A673 (cell line): ENCODE measurements around the gene SNAPIN. TPM values are rescaled to one million over a fixed set of nuclear protein-coding genes. Genes with fewer than 3 reads are reported as not detected.

Experiments used
- BruUV-seq: library from RNA; stranded (reverse); fragments of 400-500 nt; replicated peaks from 2 replicates; lab custom pipeline; 2021; lab: Mats Ljungman, UMichigan
- CTCF ChIA-PET: fragments of 300-600 bp; sonication (Branson Sonifier 250); formaldehyde crosslinking; loops from one replicate; lab custom pipeline; 2022; ENCODE audit warnings: antibody characterized with exemption; lab: Charles Lee
- POLR2A ChIA-PET: fragments of 300-600 bp; sonication (Branson Sonifier 250); formaldehyde crosslinking; loops from one replicate; lab custom pipeline; 2022; ENCODE audit warnings: antibody characterized with exemption; ENCODE audit not compliant: low non-redundant PET; lab: Charles Lee
- DNase-seq: peaks from one replicate; pipeline ENCODE4 v3.0.0-alpha.2; 2015; ENCODE audit warnings: low spot score
- H3K27ac ChIP-seq: fragments of 200-600 bp; sonication (generic); 2 replicates; pipeline ENCODE4 v1.5.1; 2016; ENCODE audit warnings: mixed run types, low read depth, mild to moderate bottlenecking, mixed read lengths, antibody characterized with exemption, low read length; ENCODE audit not compliant: poor library complexity, severe bottlenecking
- H3K27me3 ChIP-seq: fragments of 200-600 bp; sonication (generic); replicated peaks from 2 replicates; pipeline ENCODE4 v1.6.1; 2017; ENCODE audit warnings: mixed run types, low read depth, mild to moderate bottlenecking, mixed read lengths, antibody characterized with exemption, low read length; ENCODE audit not compliant: insufficient read depth, poor library complexity
- H3K36me3 ChIP-seq: fragments of 200-600 bp; sonication (generic); 2 replicates; pipeline ENCODE4 v1.6.1; 2016; ENCODE audit warnings: mixed run types, mild to moderate bottlenecking, mixed read lengths, antibody characterized with exemption, low read length; ENCODE audit not compliant: insufficient read depth, poor library complexity, severe bottlenecking
- H3K4me1 ChIP-seq: fragments of 200-600 bp; sonication (generic); 2 replicates; pipeline ENCODE4 v1.6.1; 2017; ENCODE audit warnings: mixed run types, mild to moderate bottlenecking, mixed read lengths, antibody characterized with exemption, low read length; ENCODE audit not compliant: insufficient read depth, poor library complexity, severe bottlenecking
- H3K4me3 ChIP-seq: fragments of 200-600 bp; sonication (generic); 2 replicates; pipeline ENCODE4 v1.5.1; 2016; ENCODE audit warnings: low read depth, mixed run types, mild to moderate bottlenecking, mixed read lengths, low read length; ENCODE audit not compliant: poor library complexity, severe bottlenecking
- H3K9me3 ChIP-seq: fragments of 200-600 bp; sonication (generic); 2 replicates; pipeline ENCODE4 v1.6.1; 2016; ENCODE audit warnings: mixed run types, low read depth, mild to moderate bottlenecking, mixed read lengths, antibody characterized with exemption, low read length; ENCODE audit not compliant: poor library complexity, severe bottlenecking
- EZH2 ChIP-seq: fragments of 200-600 bp; sonication (generic); IDR thresholded peaks from 2 replicates; pipeline ENCODE4 v1.6.1; 2017; ENCODE audit warnings: borderline replicate concordance, low read depth, mild to moderate bottlenecking, mixed read lengths, antibody characterized with exemption, low read length; ENCODE audit not compliant: poor library complexity, severe bottlenecking
- intact Hi-C: fragments of 100-400 bp; cut with micrococcal nuclease; formaldehyde crosslinking; loops from one replicate; pipeline ENCODE4 v1.10.0; 2022; ENCODE audit not compliant: unreplicated experiment
- total RNA-seq: library from RNA; stranded (reverse); gene quantifications from 2 replicates; pipeline ENCODE4 v1.2.3, GENCODE V29; 2021
- TF ChIP-seq, protein P1 (sequence below): fragments of 300-800, 200-600 bp; sonication (generic); conservative IDR thresholded peaks from 2 replicates; pipeline ENCODE4 v1.5.1; 2017; ENCODE audit warnings: low read depth, mild to moderate bottlenecking, antibody characterized with exemption, low read length, moderate library complexity, mixed read lengths

SNAPIN gene
- total RNA-seq, 1 experiment from 2014 or later: 47.4 TPM

DNA sequence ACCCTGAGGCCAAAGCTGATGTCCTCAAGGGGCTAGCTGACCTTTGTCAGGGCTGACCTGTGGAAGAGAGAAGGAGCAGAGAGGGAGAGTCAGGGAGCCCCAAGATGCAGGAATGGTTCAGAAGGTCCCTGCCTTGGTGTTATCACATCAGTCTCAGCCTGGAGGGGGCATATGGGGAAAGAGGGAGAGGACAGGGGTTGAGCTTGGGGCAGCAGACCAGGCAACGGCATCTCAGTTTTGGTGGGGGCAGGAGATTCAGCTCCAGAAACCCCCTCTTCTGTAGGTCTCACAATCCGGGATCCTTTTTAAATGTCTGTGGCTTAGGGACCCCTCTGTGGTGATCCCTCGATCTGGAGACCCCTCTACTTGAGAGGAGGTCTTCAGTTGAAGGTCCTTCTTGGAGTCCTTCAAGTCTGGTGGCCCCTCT is 32.0 kb upstream of the SNAPIN start:
- no peak for DNase-seq
- ChIA-PET CTCF (no interaction called here), POLR2A (interaction anchor here (0.6 kb wide), 1 partner anchor 189 kb away, joined by 10 read pairs; no protein-coding TSS in a partner anchor)
- Histone ChIP-seq H3K4me1 (peaks cover 23% of the 10 kb centered on the region), H3K9me3 (no peaks in the 10 kb centered on the region), H3K27ac (peak overlapping the region; percentile 69), H3K4me3 (no peak overlapping the region), H3K36me3 (no peaks in the 10 kb centered on the region), H3K27me3 (no peaks in the 10 kb centered on the region)
- no peak for TF ChIP-seq EZH2
- TF ChIP-seq, protein P1, sequence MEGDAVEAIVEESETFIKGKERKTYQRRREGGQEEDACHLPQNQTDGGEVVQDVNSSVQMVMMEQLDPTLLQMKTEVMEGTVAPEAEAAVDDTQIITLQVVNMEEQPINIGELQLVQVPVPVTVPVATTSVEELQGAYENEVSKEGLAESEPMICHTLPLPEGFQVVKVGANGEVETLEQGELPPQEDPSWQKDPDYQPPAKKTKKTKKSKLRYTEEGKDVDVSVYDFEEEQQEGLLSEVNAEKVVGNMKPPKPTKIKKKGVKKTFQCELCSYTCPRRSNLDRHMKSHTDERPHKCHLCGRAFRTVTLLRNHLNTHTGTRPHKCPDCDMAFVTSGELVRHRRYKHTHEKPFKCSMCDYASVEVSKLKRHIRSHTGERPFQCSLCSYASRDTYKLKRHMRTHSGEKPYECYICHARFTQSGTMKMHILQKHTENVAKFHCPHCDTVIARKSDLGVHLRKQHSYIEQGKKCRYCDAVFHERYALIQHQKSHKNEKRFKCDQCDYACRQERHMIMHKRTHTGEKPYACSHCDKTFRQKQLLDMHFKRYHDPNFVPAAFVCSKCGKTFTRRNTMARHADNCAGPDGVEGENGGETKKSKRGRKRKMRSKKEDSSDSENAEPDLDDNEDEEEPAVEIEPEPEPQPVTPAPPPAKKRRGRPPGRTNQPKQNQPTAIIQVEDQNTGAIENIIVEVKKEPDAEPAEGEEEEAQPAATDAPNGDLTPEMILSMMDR: no peak
- no TSS peak for BruUV-seq
- intact Hi-C loops: no loop called here

- intact Hi-C loops: no loop called here
- H3K9me3 ChIP-seq: no peaks in the 10 kb centered on the region
- peak within 1 kb of the TSS; percentile 38 for H3K4me3 ChIP-seq
- TF ChIP-seq, protein P1: peak; percentile 72
- TF ChIP-seq EZH2: no peak
- peak within 1 kb of the TSS; percentile 69 for H3K27ac ChIP-seq
- peak; percentile 81 for DNase-seq
- H3K4me1 ChIP-seq: peaks cover 23% of the 10 kb centered on the region
- ChIA-PET POLR2A (interaction anchor here (0.6 kb wide), 1 partner anchor 188 kb away, joined by 10 read pairs; no protein-coding TSS in a partner anchor), CTCF (interaction anchor here (0.9 kb wide), 1 partner anchor 94 kb away, joined by 3 read pairs; no protein-coding TSS in a partner anchor)
- no TSS peak for BruUV-seq
- no peaks in the 10 kb centered on the region for H3K27me3 ChIP-seq
- H3K36me3 ChIP-seq: no peaks in the 10 kb centered on the region
Observed at GRCh38 chr1:153626904-153627714, 31.4 kb upstream of the SNAPIN start, which contains the start of gene S100A13. Gene S100A13 (minus strand): TSS chr1:153627505. CDS start chr1:153626472, 1,033 bp downstream.

DNA sequence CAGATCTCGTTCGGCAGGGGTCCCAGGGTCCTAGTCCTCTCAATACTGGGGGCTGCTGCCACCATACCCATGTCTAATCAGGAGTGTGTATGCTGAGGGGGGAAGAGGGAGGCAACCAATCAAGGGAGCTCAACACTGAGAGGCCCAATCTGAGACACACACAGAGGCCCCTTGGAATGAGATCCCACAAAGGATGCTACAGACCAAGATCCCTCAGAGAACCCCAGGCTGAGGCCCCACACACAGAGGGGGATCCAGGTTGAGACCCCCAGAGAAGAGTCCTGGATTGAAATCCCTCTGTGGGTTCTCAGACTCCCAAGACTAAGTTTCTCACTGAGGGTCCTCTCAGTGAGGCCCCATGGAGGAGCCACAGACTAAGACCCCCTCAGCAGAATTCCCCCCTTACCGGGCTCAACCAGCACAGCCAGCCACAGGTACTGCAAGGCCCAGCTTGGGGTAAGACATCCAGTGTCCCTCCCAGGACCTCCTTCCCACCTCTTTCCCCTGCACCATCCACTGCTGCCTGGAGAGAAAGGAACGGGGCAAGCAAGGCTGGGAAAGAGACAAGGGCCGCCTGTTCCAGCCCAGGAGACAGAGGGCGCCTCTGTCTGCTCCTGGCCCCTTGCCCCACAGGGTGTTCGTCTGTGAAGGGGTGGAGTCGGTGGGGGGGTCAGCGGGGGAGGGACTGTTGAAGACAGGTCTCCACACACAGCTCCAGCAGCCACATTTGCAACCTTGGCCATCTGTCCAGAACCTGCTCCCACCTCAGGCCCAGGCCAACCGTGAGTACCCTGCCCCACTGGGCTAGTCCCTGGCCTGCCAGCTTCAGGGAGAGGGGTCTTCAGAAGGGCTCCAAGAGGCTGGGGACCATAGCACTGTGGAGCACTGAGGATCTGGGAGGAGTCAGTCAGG is 30.5 kb upstream of the SNAPIN start, which contains the start of gene S100A1:
Gene S100A1, plus strand, starts transcription at position 720 of the 912 bp plus-strand sequence. CDS start 2,088 bp downstream, outside the sequence.
- POLR2A ChIA-PET: no interaction called here
- CTCF ChIA-PET: interaction anchor here (0.9 kb wide), 1 partner anchor 95 kb away, joined by 3 read pairs; no protein-coding TSS in a partner anchor
- no peaks in the 10 kb centered on the region for H3K9me3 ChIP-seq
- H3K36me3 ChIP-seq: no peaks in the 10 kb centered on the region
- DNase-seq: no peak
- peak within 1 kb of the TSS; percentile 38 for H3K4me3 ChIP-seq
- TF ChIP-seq, protein P1: no peak
- no peak for TF ChIP-seq EZH2
- BruUV-seq: no TSS peak
- H3K4me1 ChIP-seq: peaks cover 23% of the 10 kb centered on the region
- H3K27me3 ChIP-seq: no peaks in the 10 kb centered on the region
- H3K27ac ChIP-seq: peak within 1 kb of the TSS; percentile 69
- intact Hi-C loops: no loop called here
